ENCODE data around the gene IQCE. TPM values are rescaled to one million over a fixed set of nuclear protein-coding genes. Genes with fewer than 3 reads are reported as not detected.
A peak's percentile ranks its signal among the peaks of the same experiment; 100 is the strongest.

IQCE gene
- total RNA-seq, 6 experiments from 2014 or later: 3.7 to 7.0 (median 4.0) TPM

DNA sequence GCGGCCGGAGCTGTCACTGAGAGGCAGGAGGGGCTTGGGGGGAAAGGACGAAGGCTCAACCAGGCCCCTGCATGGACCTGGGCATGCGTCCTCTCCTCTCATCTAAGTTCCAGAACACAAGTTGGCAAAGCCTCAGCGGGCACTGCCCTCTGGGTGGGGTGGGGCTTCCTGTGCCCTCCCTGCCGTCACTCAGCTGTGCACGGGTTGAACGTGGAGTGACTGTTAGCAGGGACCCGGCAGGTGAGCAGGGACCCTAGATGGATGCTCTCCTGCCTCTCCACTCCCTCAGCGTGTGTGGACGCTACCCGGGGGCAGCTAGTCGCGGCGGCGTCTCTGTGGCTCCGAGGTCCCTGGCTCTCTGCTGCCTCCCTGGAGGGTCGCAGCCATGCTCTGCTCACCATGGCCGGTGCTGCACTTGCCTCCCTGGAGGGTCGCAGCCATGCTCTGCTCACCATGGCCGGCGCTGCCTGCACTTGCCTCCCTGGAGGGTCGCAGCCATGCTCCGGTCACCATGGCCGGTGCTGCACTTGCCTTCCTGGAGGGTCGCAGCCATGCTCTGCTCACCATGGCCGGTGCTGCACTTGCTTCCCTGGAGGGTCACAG lies 36.6 kb downstream of the IQCE start:
- no peak for TF ChIP-seq CTCF (IDR thresholded peaks at IDR 0.05)
- H3K27ac ChIP-seq: no peak overlapping the region
- H3K9me3 ChIP-seq: no peaks in the 10 kb centered on the region
- intact Hi-C loops (cut with DNase I): no loop called here
- H3K4me3 ChIP-seq: no peak overlapping the region
- peaks cover 0 to 26% (median under 1%) of the 10 kb centered on the region in 4 donors for H3K36me3 ChIP-seq
- no peaks in the 10 kb centered on the region for H3K27me3 ChIP-seq
- WGBS (ENCODE audit: insufficient coverage, low coverage, low lambda C conversion rate, missing lambda C conversion rate): 96% methylated on average over 8 of the region's 27 CpGs
- DNase-seq (no peak), ATAC-seq (no peak)
- no peaks in the 10 kb centered on the region for H3K4me1 ChIP-seq

DNA sequence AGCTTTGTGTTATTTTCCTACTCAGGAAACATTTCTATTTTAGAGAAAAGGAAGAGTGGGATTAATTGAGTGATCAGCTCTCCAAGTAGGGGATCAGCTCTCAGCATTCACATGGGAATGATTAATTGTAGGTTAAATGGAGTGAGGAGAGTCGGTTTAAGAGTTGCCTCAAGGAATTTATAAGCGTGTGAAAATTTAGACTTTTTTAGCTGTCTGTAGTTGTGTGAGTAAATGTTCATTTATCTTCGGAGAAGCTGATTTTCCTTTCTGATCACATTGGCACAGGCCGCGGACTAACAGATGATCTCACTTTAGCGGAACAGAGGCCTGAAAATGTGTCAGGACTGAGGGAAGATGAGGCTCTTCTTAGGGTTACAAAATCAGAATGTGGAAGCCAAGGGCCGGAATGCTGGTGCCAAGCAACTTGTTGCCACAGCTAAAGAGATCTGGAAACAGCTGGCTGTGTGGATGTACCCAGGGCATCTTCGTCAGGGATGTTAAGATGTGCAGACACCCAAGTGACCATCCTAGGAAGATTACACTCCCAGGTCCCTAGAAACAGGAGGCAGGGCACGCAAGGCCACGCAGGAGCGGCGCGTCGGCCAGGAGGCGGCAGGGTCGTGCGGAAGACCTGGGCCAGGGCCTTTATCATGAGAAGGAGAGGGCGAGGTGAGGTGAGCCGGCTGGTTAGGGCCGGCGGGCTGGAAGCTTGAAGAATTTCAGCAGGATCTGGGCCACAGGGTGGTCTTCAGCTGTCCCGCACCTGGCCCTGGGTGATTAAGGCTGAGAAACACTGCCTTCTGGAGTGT lies 37.9 kb downstream of the IQCE start:
- H3K36me3 ChIP-seq: peaks cover 0 to 26% (median under 1%) of the 10 kb centered on the region in 4 donors

GRCh38 chr7:2597273-2597640 lies 38.5 kb downstream of the IQCE start:
- DNase-seq (no peak), ATAC-seq (no peak)
- H3K4me1 ChIP-seq: no peaks in the 10 kb centered on the region
- H3K4me3 ChIP-seq: no peak overlapping the region
- 93% methylated on average over 3 of the region's 13 CpGs for WGBS (ENCODE audit: insufficient coverage, low coverage, low lambda C conversion rate, missing lambda C conversion rate)
- intact Hi-C loops (cut with DNase I): no loop called here
- no peaks in the 10 kb centered on the region for H3K27me3 ChIP-seq
- TF ChIP-seq POLR2A (IDR thresholded peaks at IDR 0.05) (no peak), CTCF (IDR thresholded peaks at IDR 0.05) (no peak)
- H3K27ac ChIP-seq: no peak overlapping the region
- H3K36me3 ChIP-seq: peaks cover 0 to 26% (median under 1%) of the 10 kb centered on the region in 4 donors
- H3K9me3 ChIP-seq: no peaks in the 10 kb centered on the region

More for the DNA sequence above, 37.9 kb downstream of the IQCE start:
- no peaks in the 10 kb centered on the region for H3K4me1 ChIP-seq
- no peaks in the 10 kb centered on the region for H3K27me3 ChIP-seq
- intact Hi-C loops (cut with DNase I): no loop called here
- H3K4me3 ChIP-seq: no peak overlapping the region
- TF ChIP-seq POLR2A (IDR thresholded peaks at IDR 0.05) (no peak), CTCF (IDR thresholded peaks at IDR 0.05) (no peak)
- no peak overlapping the region for H3K27ac ChIP-seq
- H3K9me3 ChIP-seq: no peaks in the 10 kb centered on the region
- WGBS (ENCODE audit: insufficient coverage, low coverage, low lambda C conversion rate, missing lambda C conversion rate): 86% methylated on average over 18 of the region's 22 CpGs
- ATAC-seq (no peak), DNase-seq (no peak)

DNA sequence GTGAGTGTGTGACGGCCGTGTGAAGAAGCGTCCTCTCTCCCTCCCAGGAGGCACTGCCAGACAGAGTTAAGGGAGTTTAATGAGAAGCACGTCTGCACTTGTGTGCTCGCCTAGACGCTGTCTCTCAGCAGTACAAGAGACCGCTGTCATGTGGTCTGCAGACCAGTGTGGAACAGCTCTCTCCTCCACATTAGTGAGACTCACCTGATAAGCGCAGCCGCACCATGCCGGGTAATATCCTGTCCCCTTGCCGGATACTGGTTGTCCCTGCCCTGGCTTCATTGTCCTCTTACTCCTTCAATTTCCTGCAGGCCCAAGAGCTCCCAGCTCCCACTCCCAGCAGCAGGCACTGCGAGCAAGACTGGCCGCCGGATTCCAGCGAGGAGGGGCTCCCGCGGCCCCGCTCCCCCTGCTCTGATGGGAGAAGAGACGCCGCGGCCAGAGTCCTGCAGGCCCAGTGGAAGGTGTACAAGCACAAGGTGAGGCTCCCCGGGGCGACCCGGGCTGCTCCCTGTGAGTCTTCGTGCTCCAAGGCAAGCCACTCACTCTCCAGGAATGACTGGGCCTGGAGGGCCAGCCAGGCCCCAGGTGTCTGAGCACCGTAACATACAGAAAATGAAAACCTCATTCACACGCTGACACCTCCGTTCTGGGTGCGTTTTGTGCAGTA lies 39.5 kb downstream of the IQCE start:
- no peaks in the 10 kb centered on the region for H3K27me3 ChIP-seq
- TF ChIP-seq CTCF (IDR thresholded peaks at IDR 0.05): no peak
- H3K27ac ChIP-seq: no peak overlapping the region
- peaks cover 0 to 19% (median under 1%) of the 10 kb centered on the region in 4 donors for H3K36me3 ChIP-seq
- no peaks in the 10 kb centered on the region for H3K4me1 ChIP-seq
- ATAC-seq: peak; percentile 39 to 69 (median 52)
- 87% methylated on average over 8 of the region's 29 CpGs for WGBS (ENCODE audit: insufficient coverage, low coverage, low lambda C conversion rate, missing lambda C conversion rate)
- H3K4me3 ChIP-seq: no peak overlapping the region
- intact Hi-C loops (cut with DNase I): no loop called here
- DNase-seq: no peak
- H3K9me3 ChIP-seq: no peaks in the 10 kb centered on the region
